Measurements from ENCODE around the gene UNKL.

DNA sequence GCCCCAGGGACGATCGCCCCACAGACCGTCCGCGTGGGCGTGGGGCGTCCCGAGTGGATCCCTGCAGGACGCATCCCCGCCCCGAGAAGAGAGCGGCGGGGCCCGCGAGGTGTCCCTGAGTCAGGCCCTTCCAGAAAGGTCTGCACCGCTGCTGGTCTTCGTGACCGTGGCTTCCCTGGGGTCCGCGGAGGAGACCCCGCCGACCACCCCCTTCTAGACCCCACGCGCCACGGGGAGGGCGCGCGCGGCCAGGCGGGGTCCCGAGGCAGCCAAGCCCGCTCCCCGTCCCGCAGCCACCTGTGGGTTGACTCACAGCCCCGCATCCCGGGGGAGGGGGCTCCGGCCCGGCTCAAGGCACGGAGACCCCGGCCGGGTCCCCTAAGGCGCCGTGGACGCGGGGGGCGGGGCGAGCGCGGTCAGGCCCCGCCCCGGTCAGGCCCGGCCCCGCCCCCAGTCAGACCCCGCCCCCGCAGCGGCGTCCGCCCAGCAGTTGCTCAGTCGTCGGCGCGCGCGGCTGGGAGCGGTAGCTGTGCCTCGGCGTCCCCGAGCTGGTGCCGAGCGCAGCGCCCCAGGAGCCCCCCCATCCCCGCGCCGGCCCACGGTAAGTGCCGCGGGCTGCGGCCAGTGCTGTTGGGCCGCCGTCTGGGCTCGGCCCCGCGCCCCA is 81.2 kb downstream of the UNKL start, which contains the start of gene BAIAP3:
- no peak for TF ChIP-seq CTCF (IDR thresholded peaks at IDR 0.05)
- no peak for TF ChIP-seq EZH2 (IDR thresholded peaks at IDR 0.05)

All from neural progenitor cell (in vitro differentiated cells).